ENCODE data around the gene SPACA4.
A peak's percentile ranks its signal among the peaks of the same experiment; 100 is the strongest.

DNA sequence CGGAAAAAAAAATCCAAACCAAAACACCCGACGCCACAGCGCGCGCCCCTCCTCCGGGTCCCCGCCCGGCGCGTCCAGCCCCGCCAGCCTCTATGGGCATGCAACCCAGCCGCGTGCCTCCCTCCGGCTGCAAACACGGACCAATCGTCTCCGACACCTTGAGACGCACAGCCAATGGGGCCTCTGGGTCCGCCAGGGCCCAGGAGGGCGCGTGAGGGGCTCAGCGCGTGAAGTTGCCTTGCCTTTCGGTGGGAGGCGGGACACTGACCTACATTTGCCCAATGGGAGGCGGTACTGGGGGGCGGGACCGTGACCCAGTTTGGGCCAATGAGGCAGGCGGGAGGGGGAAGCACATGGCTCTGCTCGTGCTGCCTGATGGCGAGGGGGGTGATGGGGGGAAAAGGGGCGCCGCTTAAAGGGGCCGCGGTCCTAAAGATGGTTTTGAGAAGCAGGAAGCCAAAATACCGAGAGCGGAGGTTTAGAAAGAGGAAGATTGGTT lies 31.0 kb downstream of the SPACA4 start:
- peak in 1 of 2 donors; percentile 4 for TF ChIP-seq POLR2A (IDR thresholded peaks at IDR 0.05)
- TF ChIP-seq CTCF (IDR thresholded peaks at IDR 0.05): no peak
- no peak for TF ChIP-seq EP300 (IDR thresholded peaks at IDR 0.05)
